Activated CD8-positive, alpha-beta memory T cell treated with anti-CD3 and anti-CD28 coated beads for 1 hour (primary cell): Measurements from ENCODE around the gene USP7.

ENCODE experiments used
- DNase-seq, 2 donors: peaks; one replicate each; pipeline ENCODE4 v3.0.0-alpha.2; 2020; ENCODE audit warnings: low read depth in 1 of 2; ENCODE audit errors: extremely low read depth in 1 of 2

The USP7 gene

DNA sequence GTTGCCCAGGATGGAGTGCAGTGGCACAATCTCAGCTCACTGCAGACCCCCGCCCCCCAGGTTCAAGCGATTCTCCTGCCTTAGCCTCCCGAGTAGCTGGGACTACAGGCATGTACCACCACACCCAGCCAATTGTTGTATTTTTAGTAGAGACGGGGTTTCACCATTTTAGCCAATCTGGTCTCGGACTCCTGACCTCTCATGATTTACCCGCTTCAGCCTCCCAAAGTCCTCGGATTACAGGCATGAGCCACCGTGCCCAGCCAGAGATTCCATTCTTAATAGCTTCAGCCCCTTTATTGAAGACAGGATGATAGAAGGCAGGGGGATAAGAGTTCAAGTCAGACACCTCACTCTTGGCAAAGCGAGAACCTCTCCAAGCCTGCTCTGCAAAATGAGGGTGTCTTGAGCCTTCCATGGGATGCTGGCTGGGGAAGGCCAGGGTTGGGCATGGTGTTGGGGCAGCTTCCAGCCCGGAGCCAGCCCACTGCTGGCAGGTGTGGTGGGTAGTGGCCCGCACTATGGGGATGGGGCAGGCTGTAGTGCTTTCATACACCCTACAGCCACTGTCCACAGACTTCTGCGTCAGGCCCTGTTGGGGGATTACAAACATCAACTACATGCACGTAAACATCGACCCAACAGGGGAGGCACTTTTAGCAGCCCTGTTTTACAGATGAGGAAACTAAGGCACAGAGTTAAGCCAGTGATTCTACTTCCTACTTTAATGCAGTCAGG lies 98.4 kb downstream of the USP7 start:
- DNase-seq: no peak

DNA sequence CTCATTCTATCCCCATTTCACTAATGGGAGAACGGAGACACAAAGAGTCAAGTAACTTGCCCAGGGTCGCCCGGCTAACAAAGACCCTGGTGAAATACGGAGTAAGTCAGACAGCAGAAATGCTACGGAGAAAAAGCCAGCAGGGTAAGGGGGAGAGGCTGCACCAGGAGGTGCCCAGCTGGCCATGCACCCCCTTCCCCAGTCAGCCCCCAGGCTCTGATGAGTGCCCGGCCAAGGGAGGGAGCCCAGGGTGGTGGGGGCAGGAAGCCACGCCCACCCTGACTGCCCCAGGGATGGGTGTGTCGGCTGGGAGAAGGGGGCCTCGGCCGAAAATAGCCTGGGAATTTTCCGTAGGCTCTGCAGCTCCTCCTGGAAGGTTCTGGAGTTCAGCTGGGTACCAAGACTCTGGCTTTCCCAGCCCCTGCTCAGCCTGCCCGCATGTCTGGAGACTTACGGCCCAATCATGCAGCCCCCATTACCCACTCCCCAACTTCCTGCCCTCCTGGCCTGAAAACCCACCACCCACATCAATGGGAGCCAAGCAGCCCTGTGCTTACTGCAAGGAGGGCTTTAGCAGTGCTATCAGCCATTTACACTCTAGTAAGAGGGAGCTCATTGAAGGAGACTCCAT lies 99.1 kb downstream of the USP7 start:
- DNase-seq: no peak

DNA sequence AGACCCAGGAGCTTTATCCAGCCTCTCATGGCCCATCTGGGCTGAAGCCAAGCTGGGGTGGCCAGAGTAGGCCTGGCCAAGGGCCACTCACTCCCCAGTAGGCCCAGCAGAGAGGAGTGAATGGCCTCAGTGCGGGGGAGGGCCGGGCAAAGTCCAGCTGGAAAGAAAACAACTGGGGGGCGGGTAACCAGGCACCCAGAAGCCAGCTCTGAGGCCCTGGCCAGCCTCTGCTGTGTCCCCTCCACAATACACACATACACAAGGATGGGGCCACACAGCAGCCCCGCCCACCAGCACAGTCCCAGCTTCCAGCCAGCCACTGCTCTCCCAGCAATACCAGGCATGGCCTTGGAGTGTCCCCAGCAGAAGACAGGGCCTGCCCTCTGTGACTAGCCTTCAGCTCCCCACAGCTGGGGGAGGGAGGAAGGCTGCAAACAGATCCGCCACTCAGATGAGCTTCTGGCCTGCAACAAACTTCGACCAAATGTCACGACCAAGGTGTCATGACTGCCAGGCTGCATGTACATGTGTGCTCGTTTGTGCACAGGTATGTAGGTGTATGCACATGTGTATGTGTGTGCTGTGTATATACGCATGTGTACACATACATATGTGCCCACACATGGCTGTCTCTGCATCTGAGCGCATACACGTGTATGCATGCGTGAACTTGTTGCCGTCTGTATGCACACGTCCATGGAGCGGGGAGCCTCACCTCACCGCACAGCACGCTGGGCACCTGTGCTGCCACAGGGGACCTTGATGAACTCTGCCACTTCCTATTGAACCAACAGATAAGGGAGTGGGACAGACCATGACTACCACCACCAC lies 99.9 kb downstream of the USP7 start:
- no peak for DNase-seq

DNA sequence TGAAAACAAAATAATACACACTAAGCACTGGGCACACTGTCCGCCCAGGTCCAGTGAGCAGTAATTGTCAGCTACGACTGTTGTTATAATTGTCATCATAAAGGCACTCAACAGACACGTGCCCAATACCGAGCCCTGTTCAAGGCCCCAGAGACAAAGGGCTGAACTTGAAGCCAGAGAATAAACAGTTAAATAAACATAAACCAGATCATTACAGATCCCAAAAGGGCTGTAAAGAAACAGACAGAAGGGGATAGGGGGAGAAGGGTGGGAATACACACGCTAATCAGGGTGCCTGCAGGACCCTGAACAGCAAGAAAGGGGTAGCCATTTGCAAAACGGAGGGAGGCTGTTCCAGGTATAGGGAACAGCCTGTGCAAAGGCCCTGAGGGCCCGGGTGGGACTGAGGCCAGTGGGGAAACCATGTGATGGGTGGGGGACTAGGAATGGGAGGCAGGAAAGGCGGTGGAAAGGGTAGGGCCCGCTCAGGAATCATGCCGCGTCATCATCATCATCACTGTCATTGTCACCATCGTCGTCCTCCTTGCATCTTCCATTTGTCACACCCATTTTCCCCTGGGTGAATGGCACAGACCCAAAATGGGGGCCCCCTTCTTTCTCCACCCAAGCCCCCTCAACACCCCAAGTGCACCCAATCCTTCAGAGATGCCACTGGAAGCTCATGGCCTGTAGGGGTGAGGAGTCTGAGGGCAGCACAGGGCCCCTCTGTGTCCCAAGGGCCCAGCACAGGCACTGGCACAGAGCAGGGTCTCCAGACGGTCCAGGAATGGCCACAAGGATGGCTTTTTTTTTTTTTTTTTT lies 101.2 kb downstream of the USP7 start:
- DNase-seq: no peak

DNA sequence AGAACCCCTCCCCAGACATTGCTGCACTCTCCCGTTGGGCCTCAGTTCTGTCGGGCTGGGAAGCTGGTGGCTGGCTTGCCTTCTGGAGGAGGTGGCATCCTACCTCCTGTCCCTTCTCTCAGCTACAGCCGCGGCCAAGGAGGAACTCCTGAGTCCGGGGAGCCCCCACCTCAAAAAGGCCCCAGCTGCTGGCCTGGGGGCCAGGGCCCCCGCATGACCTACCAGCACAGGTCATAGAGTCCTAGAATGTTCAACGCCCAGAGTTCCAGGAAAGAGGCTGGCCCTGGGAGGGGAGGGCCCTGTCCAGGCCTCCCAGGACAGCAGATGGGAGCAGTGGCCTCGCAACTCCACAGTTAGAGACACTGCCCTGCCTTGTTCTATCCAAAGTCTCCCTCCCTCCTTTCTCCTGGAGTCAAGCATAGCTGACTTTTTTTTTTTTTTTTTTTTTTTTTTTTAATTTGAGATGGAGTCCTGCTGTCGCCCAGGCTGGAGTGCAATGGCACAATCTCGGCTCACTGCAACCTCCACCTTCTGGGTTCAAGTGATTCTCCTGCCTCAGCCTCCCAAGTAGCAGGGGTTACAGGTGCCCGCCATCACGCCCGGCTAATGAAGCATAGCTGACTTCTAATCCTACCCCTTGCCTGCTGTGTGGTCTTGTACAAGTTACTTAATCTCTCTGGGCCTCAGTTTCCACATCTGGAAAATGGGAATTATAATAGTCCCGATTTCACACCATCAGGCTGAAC lies 102.0 kb downstream of the USP7 start:
- no peak for DNase-seq

DNA sequence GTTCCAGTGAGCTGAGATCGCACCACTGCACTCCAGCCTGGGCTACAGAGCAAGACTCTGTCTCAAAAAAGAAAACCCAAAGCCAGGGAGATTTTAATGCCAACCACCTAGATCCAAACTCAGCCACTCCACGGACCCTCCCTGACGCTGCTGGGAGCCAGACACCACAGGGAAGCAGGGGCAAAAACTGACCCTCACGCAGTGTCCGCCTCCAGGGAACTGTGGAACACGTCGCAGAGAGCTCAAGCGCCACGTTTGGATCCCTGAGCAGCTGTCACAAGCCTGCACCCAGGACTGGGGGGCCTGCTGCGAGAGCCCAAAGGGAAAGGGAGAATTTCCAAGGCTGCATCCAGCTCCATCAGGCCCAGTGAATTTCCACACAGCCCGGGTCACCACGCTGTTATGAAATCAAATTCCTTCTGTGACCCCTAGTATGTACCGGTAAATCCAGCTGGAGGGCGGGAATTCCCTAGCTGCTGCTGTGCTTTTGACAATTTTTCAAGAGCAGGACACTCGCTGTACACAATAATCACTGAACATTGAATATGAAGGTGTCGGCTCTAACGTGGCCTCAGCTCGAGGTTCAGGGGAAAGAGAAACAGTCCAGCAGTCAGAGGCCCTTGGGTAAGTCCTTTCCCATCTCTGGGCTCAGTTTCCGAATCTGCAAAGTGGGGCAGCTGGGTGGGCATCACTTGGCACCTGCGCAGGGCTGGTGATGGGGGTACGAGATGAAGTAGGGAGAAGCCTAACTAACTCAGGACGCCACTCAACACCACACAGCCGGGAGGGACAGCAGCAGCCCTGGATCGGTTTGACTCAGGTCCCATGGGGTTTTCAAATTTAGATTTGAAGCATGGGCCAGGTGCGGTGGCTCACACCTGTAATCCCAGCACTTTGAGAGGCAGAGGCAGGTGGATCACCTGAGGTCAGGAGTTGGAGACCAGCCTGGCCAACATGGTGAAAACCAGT lies 103.5 kb downstream of the USP7 start:
- no peak for DNase-seq

DNA sequence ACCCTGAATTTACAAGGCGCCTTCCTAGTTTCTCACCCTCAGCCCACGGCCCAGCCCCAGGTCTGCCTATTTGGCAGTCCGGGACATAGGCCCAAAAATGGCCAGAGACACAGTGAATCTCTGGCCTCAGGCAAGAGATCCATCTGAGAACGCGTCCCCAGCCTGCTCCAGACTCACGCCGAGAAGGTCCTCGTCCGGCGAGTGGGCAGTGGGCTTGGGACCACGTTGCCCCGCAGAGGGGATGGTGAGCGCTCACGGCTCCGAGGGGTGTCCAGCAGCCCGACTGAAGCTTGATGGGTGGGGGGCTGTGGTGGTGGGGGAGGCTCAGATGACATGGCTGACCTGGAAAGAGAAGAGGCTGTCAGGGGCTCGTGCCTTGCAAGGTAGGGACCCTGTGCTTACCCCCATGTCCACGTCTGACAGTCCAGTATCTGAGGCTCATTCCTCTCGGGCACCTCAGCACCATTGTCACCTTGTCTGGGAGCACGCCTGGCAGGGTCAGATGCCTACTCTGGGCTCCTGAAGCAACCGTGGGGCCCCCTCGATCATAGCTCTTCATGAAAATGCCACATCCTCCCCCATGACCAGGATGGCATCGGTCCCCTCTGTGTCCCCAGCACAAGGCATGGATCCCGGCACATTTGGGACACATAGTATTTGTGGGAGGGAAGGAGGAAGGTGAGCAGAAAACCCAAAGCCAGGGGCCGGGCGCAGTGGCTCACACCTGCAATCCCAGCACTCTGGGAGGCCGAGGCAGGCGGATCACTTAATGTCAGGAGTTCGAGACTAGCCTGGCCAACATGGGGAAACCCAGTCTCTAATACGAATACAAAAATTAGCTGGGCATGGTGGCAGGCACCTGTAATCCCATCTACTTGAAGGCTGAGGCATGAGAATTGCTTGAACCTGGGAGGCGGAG lies 104.5 kb downstream of the USP7 start:
- DNase-seq: no peak

DNA sequence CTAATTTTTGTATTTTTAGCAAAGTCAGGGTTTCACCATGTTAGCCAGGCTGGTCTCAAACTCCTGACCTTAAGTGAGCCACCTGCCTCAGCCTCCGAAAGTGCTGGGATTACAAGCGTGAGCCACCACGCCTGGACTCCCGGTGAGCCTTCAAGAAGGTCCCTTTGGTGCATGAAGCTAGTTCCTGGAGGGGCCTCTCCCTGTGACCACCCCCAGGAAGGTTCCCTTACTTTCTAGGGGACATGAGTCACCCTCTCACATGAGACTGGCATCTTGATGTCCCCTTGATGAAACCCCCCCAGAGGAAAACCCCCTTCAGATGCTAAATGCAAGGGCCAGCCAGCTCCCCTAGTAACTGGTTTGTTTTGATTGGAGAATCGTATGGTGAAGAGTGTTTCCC lies 107.7 kb downstream of the USP7 start:
- DNase-seq: no peak

DNA sequence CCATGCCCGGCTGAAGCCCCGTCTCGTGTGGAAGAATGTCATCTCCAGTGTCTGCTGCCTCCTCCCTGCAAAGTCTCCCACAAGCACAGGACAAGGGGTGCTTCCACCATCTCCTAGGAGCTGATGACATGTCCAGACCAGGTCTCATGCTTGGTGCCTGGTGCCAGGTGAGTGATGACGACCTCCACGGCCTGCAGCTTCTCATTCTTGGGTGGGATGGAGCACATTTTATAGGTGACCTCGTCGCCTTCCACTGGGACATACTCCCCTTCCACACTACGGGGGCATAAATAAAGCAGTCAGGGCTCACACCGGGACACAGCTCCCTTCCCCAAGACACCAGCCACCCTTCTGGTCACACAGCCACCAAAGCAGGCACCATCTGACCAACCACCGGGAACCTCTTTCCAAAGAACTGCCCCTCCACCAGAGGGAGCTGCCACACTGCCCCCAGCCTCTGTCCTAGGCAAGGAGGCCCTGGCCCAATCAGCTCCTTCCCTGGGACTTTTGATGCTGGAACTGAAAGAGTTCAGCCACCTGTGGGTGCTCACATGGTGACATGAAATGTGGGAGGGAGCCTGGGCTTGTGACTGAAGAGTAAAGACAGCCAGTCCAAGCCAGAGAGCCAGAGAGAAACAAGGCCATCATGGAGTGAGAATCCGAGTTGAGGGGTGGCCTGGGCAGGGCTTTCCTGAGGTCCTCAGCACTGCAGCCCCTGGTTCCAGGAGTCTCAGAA lies 108.5 kb downstream of the USP7 start:
- DNase-seq: no peak

DNA sequence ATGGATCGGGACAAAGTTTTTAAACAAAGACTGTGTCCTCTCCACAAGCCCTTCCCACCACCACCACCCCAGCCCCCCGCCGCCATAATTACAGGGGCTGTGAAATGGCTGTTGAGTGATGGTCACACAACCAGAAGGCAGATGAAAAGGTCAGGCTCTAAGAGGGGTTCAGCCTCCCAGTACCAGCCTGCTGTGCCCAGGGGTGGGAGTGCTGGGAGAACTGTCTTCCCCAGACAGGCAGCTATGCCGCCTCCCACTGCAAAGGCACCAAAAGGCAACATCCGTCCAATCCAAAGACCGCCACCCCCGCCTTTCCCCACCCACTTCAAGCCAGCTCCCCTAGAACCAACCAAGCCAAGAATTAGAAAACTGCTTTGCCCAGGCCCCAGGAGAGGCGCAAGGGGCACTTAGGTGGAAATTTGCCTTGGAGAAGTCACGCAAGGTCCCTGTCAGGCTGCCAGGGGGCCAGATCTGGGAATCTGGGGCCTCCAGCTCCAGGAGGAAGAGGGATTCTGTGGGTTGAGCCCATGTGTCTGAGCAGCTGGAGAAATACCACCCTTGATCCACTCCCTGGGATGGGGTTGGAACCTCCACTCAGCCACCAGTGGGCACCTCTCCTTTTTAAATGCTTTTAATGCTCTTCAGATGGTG lies 109.3 kb downstream of the USP7 start:
- DNase-seq: no peak

DNA sequence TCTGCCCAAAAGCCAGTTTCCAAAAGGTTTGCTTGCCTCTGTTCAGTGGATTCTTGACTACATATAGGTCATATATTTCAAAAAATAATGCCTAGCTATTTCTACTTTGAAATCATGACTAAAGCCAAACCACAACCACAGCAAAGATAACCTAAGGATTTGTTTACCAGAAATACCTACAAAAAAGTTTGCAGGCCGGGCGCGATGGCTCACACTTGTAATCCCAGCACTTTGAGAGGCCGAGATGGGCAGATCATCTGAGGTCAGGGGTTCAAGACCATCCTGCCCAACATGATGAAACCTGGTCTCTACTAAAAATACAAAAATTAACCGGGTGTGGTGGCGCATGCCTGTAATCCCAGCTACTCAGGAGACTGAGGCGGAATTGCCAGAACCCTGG lies 110.1 kb downstream of the USP7 start:
- no peak for DNase-seq

DNA sequence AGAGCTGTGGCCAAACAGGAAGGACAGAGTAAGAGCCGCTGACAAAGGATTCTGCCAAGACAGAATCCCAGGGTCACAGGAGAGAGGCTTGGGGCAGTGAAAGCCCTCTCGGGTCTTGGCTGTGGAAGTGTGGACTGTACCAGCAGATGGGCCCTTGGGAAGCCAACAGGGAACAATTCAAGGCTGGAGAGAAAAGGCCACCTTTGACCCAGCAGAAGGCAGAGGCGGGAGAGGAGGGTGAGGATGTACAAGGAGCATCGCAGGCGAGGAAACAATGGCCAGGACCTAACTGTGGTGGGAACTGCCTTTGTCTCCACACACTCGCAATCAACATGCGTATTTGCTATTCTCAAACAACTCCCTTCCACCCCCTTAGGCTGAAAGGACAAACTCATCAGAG lies 110.6 kb downstream of the USP7 start:
- DNase-seq: no peak

DNA sequence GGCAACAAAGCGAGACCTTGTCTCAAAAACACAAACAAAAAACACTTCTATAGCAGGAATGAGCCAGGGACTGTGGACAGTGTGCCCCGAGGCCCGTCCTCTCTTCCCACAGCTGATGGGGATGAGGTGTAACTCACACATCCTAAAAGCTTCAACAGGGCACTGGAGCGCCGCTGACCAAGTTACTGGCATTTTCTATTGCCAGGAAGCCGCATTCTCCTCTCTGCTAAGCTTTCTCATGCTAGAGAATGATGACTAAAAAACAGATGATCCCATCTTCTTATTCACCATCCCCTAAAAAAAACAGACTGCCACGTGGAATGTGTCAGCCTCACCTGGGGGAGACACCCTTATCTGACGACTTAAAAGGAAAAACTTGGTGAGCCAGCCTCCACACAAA lies 111.2 kb downstream of the USP7 start:
- no peak for DNase-seq

DNA sequence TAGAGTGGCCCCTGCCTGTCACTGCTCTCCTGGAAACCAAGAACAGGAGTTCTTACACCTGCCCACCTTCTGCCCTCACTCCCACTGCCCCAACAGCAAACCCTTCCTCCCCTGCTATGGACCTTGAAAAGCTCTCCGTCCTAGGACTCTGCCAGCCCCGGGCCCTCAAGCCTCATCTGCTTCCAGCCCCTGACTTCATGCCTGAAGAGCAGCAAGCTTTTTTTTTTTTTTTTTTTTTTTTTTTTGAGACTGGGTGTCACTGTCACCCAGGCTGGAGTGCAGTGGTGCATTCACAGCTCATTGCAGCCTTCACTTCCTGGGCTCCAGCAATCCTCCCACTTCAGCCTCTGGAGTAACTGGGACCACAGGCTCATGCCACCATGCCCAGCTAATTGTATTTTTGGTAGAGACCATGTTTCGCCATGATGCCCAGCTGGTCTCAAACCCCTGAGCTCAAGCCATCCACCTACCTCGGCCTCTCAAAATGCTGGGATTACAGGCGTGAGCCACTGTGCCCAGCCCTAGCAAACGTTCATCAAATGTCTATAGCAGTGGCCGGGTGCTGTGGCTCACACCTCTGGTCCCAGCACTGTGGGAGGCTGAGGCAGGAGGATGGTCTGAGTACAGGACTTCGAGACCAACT lies 111.8 kb downstream of the USP7 start:
- DNase-seq: no peak

DNA sequence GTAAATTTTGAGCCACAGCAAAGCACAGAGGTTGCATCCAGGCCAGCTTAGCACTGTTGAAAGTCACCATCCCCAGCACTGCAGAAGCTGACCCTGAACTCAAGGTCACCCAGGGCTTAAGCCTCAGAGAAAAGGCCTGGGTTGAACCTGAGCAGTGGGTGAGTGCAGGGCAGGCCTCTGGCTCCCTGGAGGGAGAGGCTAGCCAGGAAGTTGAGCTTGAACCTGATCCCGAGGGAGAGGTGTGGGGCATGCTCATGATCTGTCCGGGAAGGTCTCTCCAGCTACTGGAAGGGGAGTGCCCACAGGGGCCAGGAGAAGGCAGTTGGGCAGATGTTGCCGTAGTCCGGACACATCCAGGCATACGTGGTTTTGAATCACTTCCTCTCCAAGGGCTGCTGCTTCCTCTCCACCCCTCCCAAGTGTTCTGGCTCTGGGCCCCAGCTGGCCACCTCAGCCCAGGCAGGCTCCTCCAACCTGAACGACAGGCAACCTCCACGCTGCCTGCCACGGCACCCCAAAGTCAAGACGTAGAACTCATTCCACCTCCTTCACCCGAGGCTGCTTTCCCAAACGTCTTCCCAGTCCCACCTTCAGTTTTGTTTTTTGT lies 113.3 kb downstream of the USP7 start:
- no peak for DNase-seq

DNA sequence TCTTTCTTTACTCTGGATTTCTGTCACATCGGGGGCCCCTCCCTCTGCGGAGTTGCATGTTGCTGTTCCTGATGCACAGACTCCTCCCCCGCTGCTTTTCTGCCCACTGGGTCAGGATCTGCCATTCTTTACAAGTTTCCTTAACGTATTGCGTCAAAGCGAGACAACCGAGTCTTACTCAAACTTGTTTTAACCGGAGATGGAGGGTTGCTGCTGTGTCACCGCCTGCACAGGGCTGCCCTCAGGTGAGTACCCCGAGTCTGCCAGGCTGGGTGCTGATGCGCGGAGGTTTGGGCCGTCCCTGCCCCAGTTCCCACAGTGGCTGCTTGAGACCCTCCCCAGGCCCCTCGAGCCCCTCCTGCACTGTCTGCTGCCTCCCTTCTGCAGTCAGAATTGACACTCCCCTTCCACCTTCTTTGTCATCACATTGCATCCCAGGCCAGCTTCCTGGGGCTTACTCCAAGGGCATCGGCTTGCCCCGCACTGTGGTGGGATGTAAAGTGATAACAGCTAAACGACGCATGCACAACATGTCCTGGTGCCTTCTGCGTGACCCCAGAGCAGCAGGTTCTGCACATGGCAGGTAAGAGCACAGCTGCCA lies 114.2 kb downstream of the USP7 start:
- DNase-seq: no peak
